ENCODE data around the gene CEBPG. TPM values are rescaled to one million over a fixed set of nuclear protein-coding genes. Genes with fewer than 3 reads are reported as not detected.

CEBPG gene
- total RNA-seq, 1 experiment from 2014 or later = 51.1 TPM

DNA sequence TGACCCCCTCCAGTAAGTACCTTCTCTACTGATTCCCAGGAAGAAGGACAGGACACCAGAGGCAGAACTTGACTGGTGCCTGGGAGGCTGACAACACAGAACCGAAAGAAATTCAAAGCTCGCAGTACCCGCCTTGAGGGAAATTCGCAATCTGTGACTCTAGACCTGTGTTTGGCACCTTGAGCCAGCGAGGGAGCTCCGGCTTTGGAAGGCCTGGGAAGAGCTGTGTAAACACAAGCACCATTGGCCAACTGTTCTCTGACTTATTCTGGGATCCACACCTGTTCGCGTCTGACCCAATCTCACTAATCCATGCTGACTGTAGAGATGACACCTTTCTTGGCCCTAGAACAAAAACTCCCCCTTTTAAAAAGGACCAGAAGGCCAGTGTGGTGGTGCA is 50.7 kb downstream of the CEBPG start:
- ATAC-seq (no peak), DNase-seq (ENCODE audit: low read depth, low spot score) (no peak)
- CTCF ChIA-PET = no interaction called here
- Histone ChIP-seq H3K36me3 (ENCODE audit: control insufficient read depth in 1 of 2, insufficient read depth in 2 of 2, low read length in 2 of 2) (no peaks in the 10 kb centered on the region), H3K4me3 (replicated peaks in 1 of 2; ENCODE audit: low read depth in 1 of 2, low read length in 2 of 2) (no peak overlapping the region), H3K4me1 (ENCODE audit: control insufficient read depth in 1 of 2, insufficient read depth in 2 of 2, low read length in 2 of 2) (no peaks in the 10 kb centered on the region), H3K79me2 (ENCODE audit: insufficient read depth, low read length) (no peaks in the 10 kb centered on the region), H2AFZ (ENCODE audit: low read depth, low read length, poor library complexity, severe bottlenecking) (no peak overlapping the region), H3K9me3 (ENCODE audit: control insufficient read depth in 1 of 2, insufficient read depth in 1 of 2, low read depth in 1 of 2, low read length in 2 of 2) (no peaks in the 10 kb centered on the region), H3K27ac (ENCODE audit: low read depth, low read length) (no peak overlapping the region), H3K4me2 (ENCODE audit: low read length) (no peak overlapping the region), H3K9me2 (ENCODE audit: insufficient read depth) (no peaks in the 10 kb centered on the region), H4K20me1 (ENCODE audit: insufficient read depth) (no peaks in the 10 kb centered on the region), H3K9ac (ENCODE audit: low read length) (no peak overlapping the region), H3K27me3 (ENCODE audit: insufficient read depth, low read length) (no peaks in the 10 kb centered on the region)
- POLR2A ChIA-PET = no interaction called here
- intact Hi-C loops (cut with micrococcal nuclease) = no loop called here
- RAD21 ChIA-PET (ENCODE audit: low non-redundant PET in 1 of 2, low total read pairs in 2 of 2, uncharacterized antibody in 2 of 2, unreplicated experiment in 2 of 2) = no interaction called here
- TF ChIP-seq, protein P1, sequence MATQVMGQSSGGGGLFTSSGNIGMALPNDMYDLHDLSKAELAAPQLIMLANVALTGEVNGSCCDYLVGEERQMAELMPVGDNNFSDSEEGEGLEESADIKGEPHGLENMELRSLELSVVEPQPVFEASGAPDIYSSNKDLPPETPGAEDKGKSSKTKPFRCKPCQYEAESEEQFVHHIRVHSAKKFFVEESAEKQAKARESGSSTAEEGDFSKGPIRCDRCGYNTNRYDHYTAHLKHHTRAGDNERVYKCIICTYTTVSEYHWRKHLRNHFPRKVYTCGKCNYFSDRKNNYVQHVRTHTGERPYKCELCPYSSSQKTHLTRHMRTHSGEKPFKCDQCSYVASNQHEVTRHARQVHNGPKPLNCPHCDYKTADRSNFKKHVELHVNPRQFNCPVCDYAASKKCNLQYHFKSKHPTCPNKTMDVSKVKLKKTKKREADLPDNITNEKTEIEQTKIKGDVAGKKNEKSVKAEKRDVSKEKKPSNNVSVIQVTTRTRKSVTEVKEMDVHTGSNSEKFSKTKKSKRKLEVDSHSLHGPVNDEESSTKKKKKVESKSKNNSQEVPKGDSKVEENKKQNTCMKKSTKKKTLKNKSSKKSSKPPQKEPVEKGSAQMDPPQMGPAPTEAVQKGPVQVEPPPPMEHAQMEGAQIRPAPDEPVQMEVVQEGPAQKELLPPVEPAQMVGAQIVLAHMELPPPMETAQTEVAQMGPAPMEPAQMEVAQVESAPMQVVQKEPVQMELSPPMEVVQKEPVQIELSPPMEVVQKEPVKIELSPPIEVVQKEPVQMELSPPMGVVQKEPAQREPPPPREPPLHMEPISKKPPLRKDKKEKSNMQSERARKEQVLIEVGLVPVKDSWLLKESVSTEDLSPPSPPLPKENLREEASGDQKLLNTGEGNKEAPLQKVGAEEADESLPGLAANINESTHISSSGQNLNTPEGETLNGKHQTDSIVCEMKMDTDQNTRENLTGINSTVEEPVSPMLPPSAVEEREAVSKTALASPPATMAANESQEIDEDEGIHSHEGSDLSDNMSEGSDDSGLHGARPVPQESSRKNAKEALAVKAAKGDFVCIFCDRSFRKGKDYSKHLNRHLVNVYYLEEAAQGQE (IDR thresholded peaks at IDR 0.05; ENCODE audit: low read depth) = no peak
- no peak for TF ChIP-seq SP1 (IDR thresholded peaks at IDR 0.05; ENCODE audit: low read depth)
- BruUV-seq (replicated peaks) = no TSS peak

DNA sequence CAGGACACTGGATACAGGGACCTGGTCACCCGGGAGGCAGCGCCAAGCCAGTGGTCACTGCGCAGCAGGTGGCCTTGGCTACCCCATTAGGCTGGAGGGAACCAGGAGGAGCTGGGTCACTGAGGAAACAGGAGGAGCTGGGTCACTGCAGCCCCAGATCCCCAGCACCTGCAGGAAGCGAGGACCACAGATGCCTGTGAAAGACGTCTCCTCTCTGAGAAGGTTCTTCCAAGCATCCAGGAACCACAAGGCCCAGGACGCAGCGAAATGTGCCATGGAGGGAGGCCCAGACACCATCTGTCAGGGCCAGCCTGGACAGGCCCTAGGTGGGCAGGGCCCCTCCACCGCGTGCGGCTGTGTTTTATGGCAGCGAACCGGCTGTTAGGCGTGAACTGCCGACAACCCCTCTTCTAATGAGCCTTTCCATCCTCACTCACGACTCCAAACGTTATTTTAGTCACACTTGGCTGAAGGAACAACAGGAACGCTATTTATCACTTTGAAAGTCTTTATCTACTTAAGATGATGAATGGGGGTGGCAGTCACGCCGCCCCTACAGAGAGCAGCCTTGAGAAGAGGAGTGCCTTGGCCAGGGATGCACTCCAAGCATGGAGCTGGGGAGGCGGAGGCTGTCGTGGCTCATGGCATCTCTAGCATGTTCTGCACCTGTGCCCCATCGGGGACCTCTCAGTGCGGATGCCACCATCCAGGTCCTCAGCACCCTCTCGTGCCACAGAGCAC is 53.3 kb downstream of the CEBPG start:
- no peaks in the 10 kb centered on the region for H4K20me1 ChIP-seq (ENCODE audit: insufficient read depth)
- CTCF ChIA-PET = interaction anchor here (1.7 kb wide), 1 partner anchor 11 kb away, joined by 5 read pairs; no protein-coding TSS in a partner anchor
- no peaks in the 10 kb centered on the region for H3K27me3 ChIP-seq (ENCODE audit: insufficient read depth, low read length)
- no peak overlapping the region for H3K27ac ChIP-seq (ENCODE audit: low read depth, low read length)
- H3K4me2 ChIP-seq (ENCODE audit: low read length) = no peak overlapping the region
- no peaks in the 10 kb centered on the region for H3K4me1 ChIP-seq (ENCODE audit: control insufficient read depth in 1 of 2, insufficient read depth in 2 of 2, low read length in 2 of 2)
- ATAC-seq = no peak
- H3K4me3 ChIP-seq (replicated peaks in 1 of 2; ENCODE audit: low read depth in 1 of 2, low read length in 2 of 2) = no peak overlapping the region
- no TSS peak for BruUV-seq (replicated peaks)
- RAD21 ChIA-PET (ENCODE audit: low non-redundant PET in 1 of 2, low total read pairs in 2 of 2, uncharacterized antibody in 2 of 2, unreplicated experiment in 2 of 2) = no interaction called here
- no peaks in the 10 kb centered on the region for H3K36me3 ChIP-seq (ENCODE audit: control insufficient read depth in 1 of 2, insufficient read depth in 2 of 2, low read length in 2 of 2)
- DNase-seq (ENCODE audit: low read depth, low spot score) = no peak
- POLR2A ChIA-PET = no interaction called here
- H3K9me3 ChIP-seq (ENCODE audit: control insufficient read depth in 1 of 2, insufficient read depth in 1 of 2, low read depth in 1 of 2, low read length in 2 of 2) = no peaks in the 10 kb centered on the region
- H3K9ac ChIP-seq (ENCODE audit: low read length) = no peak overlapping the region
- H3K79me2 ChIP-seq (ENCODE audit: insufficient read depth, low read length) = no peaks in the 10 kb centered on the region
- intact Hi-C loops (cut with micrococcal nuclease) = no loop called here
- no peaks in the 10 kb centered on the region for H3K9me2 ChIP-seq (ENCODE audit: insufficient read depth)
- H2AFZ ChIP-seq (ENCODE audit: low read depth, low read length, poor library complexity, severe bottlenecking) = no peak overlapping the region
- TF ChIP-seq TCF7L2 (IDR thresholded peaks at IDR 0.05; ENCODE audit: borderline replicate concordance, extremely low read depth, insufficient read depth, insufficient read length) = no peak
- no peak for TF ChIP-seq EGR1 (IDR thresholded peaks at IDR 0.05; ENCODE audit: low read depth)
- TF ChIP-seq ZNF274 (IDR thresholded peaks at IDR 0.05; ENCODE audit: low read depth, low read length) = no peak
- no peak for TF ChIP-seq SRF (IDR thresholded peaks at IDR 0.05; ENCODE audit: low read depth)
- TF ChIP-seq EZH2phosphoT487 (IDR thresholded peaks at IDR 0.05; ENCODE audit: borderline replicate concordance) = no peak
- no peak for TF ChIP-seq SIN3A (IDR thresholded peaks at IDR 0.05; ENCODE audit: low read depth)
- no peak for TF ChIP-seq ELF1 (IDR thresholded peaks at IDR 0.05; ENCODE audit: borderline replicate concordance, low read depth)
- TF ChIP-seq YY1 (IDR thresholded peaks at IDR 0.05; ENCODE audit: extremely low read depth, insufficient replicate concordance, low read depth, low read length) = no peak
- TF ChIP-seq EZH2 (IDR thresholded peaks at IDR 0.05) = no peak
- TF ChIP-seq JUND (IDR thresholded peaks at IDR 0.05) = no peak
- TF ChIP-seq POLR2AphosphoS5 (IDR thresholded peaks at IDR 0.05; ENCODE audit: low read depth, low read length) = no peak
- TF ChIP-seq CBX3 (IDR thresholded peaks at IDR 0.05; ENCODE audit: low read depth) = no peak
- TF ChIP-seq, protein P2, sequence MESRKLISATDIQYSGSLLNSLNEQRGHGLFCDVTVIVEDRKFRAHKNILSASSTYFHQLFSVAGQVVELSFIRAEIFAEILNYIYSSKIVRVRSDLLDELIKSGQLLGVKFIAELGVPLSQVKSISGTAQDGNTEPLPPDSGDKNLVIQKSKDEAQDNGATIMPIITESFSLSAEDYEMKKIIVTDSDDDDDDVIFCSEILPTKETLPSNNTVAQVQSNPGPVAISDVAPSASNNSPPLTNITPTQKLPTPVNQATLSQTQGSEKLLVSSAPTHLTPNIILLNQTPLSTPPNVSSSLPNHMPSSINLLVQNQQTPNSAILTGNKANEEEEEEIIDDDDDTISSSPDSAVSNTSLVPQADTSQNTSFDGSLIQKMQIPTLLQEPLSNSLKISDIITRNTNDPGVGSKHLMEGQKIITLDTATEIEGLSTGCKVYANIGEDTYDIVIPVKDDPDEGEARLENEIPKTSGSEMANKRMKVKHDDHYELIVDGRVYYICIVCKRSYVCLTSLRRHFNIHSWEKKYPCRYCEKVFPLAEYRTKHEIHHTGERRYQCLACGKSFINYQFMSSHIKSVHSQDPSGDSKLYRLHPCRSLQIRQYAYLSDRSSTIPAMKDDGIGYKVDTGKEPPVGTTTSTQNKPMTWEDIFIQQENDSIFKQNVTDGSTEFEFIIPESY (IDR thresholded peaks at IDR 0.05; ENCODE audit: extremely low read depth, insufficient replicate concordance, low read length) = no peak
- no peak for TF ChIP-seq RAD21 (IDR thresholded peaks at IDR 0.05; ENCODE audit: low read depth)
